ENCODE results near the gene SALL4. TPM values are rescaled to one million over a fixed set of nuclear protein-coding genes. Genes with fewer than 3 reads are reported as not detected.

Gene SALL4
- total RNA-seq, 1 experiment from 2014 or later = 279 TPM

GRCh38 chr20:51832276-51832675, 30.0 kb upstream of the SALL4 start:
- H2BK5ac ChIP-seq (ENCODE audit: insufficient read length, low read length) = no peak overlapping the region
- no CpG with 5 or more reads among the region's 3 CpGs for WGBS (ENCODE audit: extremely low coverage, insufficient read length, low lambda C conversion rate)
- Mint-ChIP-seq H3K27me3 (ENCODE audit: low read depth) (no peaks in the 10 kb centered on the region), H3K4me3 (no peak overlapping the region), H3K9me3 (no peaks in the 10 kb centered on the region; a peak in 1 of 5 replicates), H3K27ac (peak overlapping the region in 2 of 3 experiments; percentile 39 to 73; a peak in 2 of 7 replicates), H3K4me1 (peaks cover 21 to 27% of the 10 kb centered on the region in 2 experiments), H3K36me3 (ENCODE audit: insufficient read depth in 1 of 3, low read depth in 3 of 3) (no peaks in the 10 kb centered on the region)
- H3K18ac ChIP-seq (ENCODE audit: insufficient read length, low read depth, low read length) = no peak overlapping the region
- no peak for TF ChIP-seq CTCF (conservative IDR thresholded peaks at IDR 0.05)
- no peak for DNase-seq
- H2AFZ ChIP-seq (ENCODE audit: low read length) = no peak overlapping the region
- H3K27ac ChIP-seq (ENCODE audit: insufficient read length, low read depth, low read length) = no peak overlapping the region
- H3K23ac ChIP-seq (ENCODE audit: insufficient read length, low read depth, low read length) = no peak overlapping the region
- no peak overlapping the region for H3K4me2 ChIP-seq (ENCODE audit: insufficient read depth, insufficient read length, low read length)
- H3K4me1 ChIP-seq (ENCODE audit: insufficient read depth, low read length) = peaks cover 4% of the 10 kb centered on the region; the same call in 1 of the 2 replicates
- no peak overlapping the region for H4K91ac ChIP-seq (ENCODE audit: insufficient read length, low read depth, low read length)
- H3K23me2 ChIP-seq (ENCODE audit: insufficient read length, low read depth, low read length, poor library complexity, severe bottlenecking) = no peaks in the 10 kb centered on the region
- H2BK12ac ChIP-seq (ENCODE audit: insufficient read length, low read depth, low read length) = no peak overlapping the region
- no peaks in the 10 kb centered on the region for H3K9me3 ChIP-seq (ENCODE audit: control insufficient read depth, low read depth, low read length)
- no peak overlapping the region for H3K14ac ChIP-seq (ENCODE audit: insufficient read depth, low read length)
- H4K20me1 ChIP-seq (ENCODE audit: control insufficient read depth, insufficient read depth, insufficient read length) = no peaks in the 10 kb centered on the region
- H4K5ac ChIP-seq (ENCODE audit: insufficient read length, low read depth, low read length) = no peak overlapping the region
- H2BK20ac ChIP-seq (ENCODE audit: low read depth, low read length, poor library complexity, severe bottlenecking) = no peak overlapping the region
- no peak overlapping the region for H2AK5ac ChIP-seq (ENCODE audit: insufficient read length, low read length)
- no peak overlapping the region for H3K4ac ChIP-seq (ENCODE audit: low read depth, low read length)
- no peaks in the 10 kb centered on the region for H3K79me1 ChIP-seq (ENCODE audit: insufficient read depth, low read depth, low read length, poor library complexity, severe bottlenecking)
- H3K9ac ChIP-seq (ENCODE audit: extremely low read depth, insufficient read length, low read length) = no peak overlapping the region
- no peak overlapping the region for H2BK15ac ChIP-seq (ENCODE audit: low read depth, low read length)
- no peak overlapping the region for H3K56ac ChIP-seq (ENCODE audit: insufficient read length, low read depth, low read length)
- no peaks in the 10 kb centered on the region for H3K27me3 ChIP-seq (ENCODE audit: insufficient read depth, low read length)
- no peak overlapping the region for H3T11ph ChIP-seq (ENCODE audit: low read length)
- no peak overlapping the region for H4K8ac ChIP-seq (replicated peaks; ENCODE audit: insufficient read length, low read depth, low read length)
- H2BK120ac ChIP-seq (ENCODE audit: low read depth, low read length, poor library complexity, severe bottlenecking) = no peak overlapping the region
- H3K79me2 ChIP-seq (ENCODE audit: insufficient read depth, low read length) = no peaks in the 10 kb centered on the region
